GM18858 (cell line): ENCODE measurements around the gene MACO1.
A peak's percentile ranks its signal among the peaks of the same experiment; 100 is the strongest.
"Not testable (repeated sequence)": the region's sequence is repeated elsewhere in the genome, so short reads cannot be mapped to it uniquely, and the experiment has no call there.

Source experiments
- ATAC-seq: cut with Tn5 transposase; IDR thresholded peaks from one replicate; pipeline ENCODE4 v1.9.1; 2021; ENCODE audit not compliant: unreplicated experiment

Gene MACO1

GRCh38 chr1:25430073-25430966 lies at the start of gene MACO1:
Gene MACO1 (plus strand): TSS chr1:25430897. CDS start chr1:25431099, 202 bp downstream.
- ATAC-seq = peak; percentile 71

- not testable (repeated sequence) for ATAC-seq
Measured at GRCh38 chr1:25382543-25382942, 48.2 kb upstream of the MACO1 start.

GRCh38 chr1:25383090-25383489 lies 47.6 kb upstream of the MACO1 start:
- ATAC-seq = not testable (repeated sequence)

GRCh38 chr1:25383875-25384274 lies 46.8 kb upstream of the MACO1 start:
- not testable (repeated sequence) for ATAC-seq

- ATAC-seq = not testable (repeated sequence)
Measured at GRCh38 chr1:25387096-25387495, 43.6 kb upstream of the MACO1 start.

- not testable (repeated sequence) for ATAC-seq
Measured at GRCh38 chr1:25388691-25389090, 42.0 kb upstream of the MACO1 start.

GRCh38 chr1:25389721-25390120 lies 41.0 kb upstream of the MACO1 start:
- not testable (repeated sequence) for ATAC-seq

- no peak for ATAC-seq
Measured at GRCh38 chr1:25392841-25393240, 37.9 kb upstream of the MACO1 start.

GRCh38 chr1:25397549-25397948 lies 33.1 kb upstream of the MACO1 start:
- ATAC-seq = not testable (repeated sequence)

- not testable (repeated sequence) for ATAC-seq
Measured at GRCh38 chr1:25398079-25398478, 32.6 kb upstream of the MACO1 start.

GRCh38 chr1:25402947-25403803 lies 27.5 kb upstream of the MACO1 start:
- ATAC-seq = not testable (repeated sequence)

- ATAC-seq = not testable (repeated sequence)
Measured at GRCh38 chr1:25405731-25406305, 24.9 kb upstream of the MACO1 start.

GRCh38 chr1:25409641-25410427 lies 20.9 kb upstream of the MACO1 start:
- ATAC-seq = not testable (repeated sequence)

- not testable (repeated sequence) for ATAC-seq
Measured at GRCh38 chr1:25412872-25413623, 17.6 kb upstream of the MACO1 start.

- not testable (repeated sequence) for ATAC-seq
Measured at GRCh38 chr1:25414157-25414556, 16.5 kb upstream of the MACO1 start.

GRCh38 chr1:25414578-25414977 lies 16.1 kb upstream of the MACO1 start:
- not testable (repeated sequence) for ATAC-seq

- ATAC-seq = not testable (repeated sequence)
Measured at GRCh38 chr1:25417280-25417679, 13.4 kb upstream of the MACO1 start.

- ATAC-seq = not testable (repeated sequence)
Measured at GRCh38 chr1:25419339-25419738, 11.4 kb upstream of the MACO1 start.

GRCh38 chr1:25420715-25421114 lies 10.0 kb upstream of the MACO1 start, which contains the start of gene RHCE:
Gene RHCE (minus strand): TSS chr1:25420825. CDS start chr1:25420786, 39 bp downstream.
- not testable (repeated sequence) for ATAC-seq
